Peyer's patch (tissue), 4 donors: ENCODE results near the gene IVD. TPM values are rescaled to one million over a fixed set of nuclear protein-coding genes. Genes with fewer than 3 reads are reported as not detected.

Experiments used
- DNase-seq, 3 donors: peaks; one replicate each; pipeline ENCODE4 v3.0.0-alpha.2; 2017 to 2019
- H3K27ac ChIP-seq, 4 donors: fragments of 200-600 bp; sonication (generic); one replicate each; pipeline ENCODE4 v1.5.1; 2016 to 2019
- H3K27me3 ChIP-seq, 2 donors: fragments of 200-600 bp; sonication (generic); one replicate each; pipeline ENCODE4 v1.5.1; 2019
- H3K36me3 ChIP-seq, 3 donors: fragments of 200-600 bp; sonication (generic); one replicate each; pipeline ENCODE4 v1.5.1; 2016 to 2019
- H3K4me1 ChIP-seq, 4 donors: fragments of 200-600 bp; sonication (generic); one replicate each; pipeline ENCODE4 v1.5.1; 2016 to 2019
- H3K4me3 ChIP-seq, 4 donors: fragments of 200-600 bp; sonication (generic); 1 replicate in 3 of 4; 2 replicates in 1 of 4; pipeline ENCODE4 v1.5.1; 2016 to 2019; ENCODE audit warnings: mild to moderate bottlenecking in 1 of 4
- H3K9me3 ChIP-seq, 4 donors: fragments of 200-600 bp; sonication (generic); one replicate each; pipeline ENCODE4 v1.5.1; 2016 to 2019; ENCODE audit warnings: mild to moderate bottlenecking in 1 of 4
- CTCF ChIP-seq, 6 experiments: fragments of 450-650 bp in 4 of 6; fragments of 200-600 bp in 2 of 6; sonication (generic) in 1 of 6; IDR thresholded peaks; one replicate each; pipeline ENCODE4 v1.5.1; 2017 to 2019; ENCODE audit warnings: antibody characterized with exemption in 6 of 6, mild to moderate bottlenecking in 3 of 6, moderate library complexity in 1 of 6
- POLR2A ChIP-seq, 2 donors: fragments of 450-650 bp; IDR thresholded peaks; one replicate each; pipeline ENCODE4 v1.5.1; 2017; ENCODE audit warnings: antibody characterized with exemption in 2 of 2, mild to moderate bottlenecking in 2 of 2, moderate library complexity in 2 of 2
- total RNA-seq, 4 donors: library from RNA; depleted of rRNA; stranded (reverse); fragments of >200 nt; gene quantifications; one replicate each; pipeline ENCODE4 v1.1.0, GENCODE V29; 2016

The IVD gene
- total RNA-seq, 4 donors from 2014 or later, result 42.9 to 87.6 (median 71.1) TPM

- Histone ChIP-seq H3K4me1 (peaks cover 0 to 19% (median 4%) of the 10 kb centered on the region in 4 donors), H3K9me3 (no peaks in the 10 kb centered on the region), H3K4me3 (no peak overlapping the region), H3K27ac (no peak overlapping the region), H3K36me3 (peaks cover 0 to 29% (median 0%) of the 10 kb centered on the region in 3 donors), H3K27me3 (no peaks in the 10 kb centered on the region)
- TF ChIP-seq CTCF (IDR thresholded peaks at IDR 0.05) (no peak), POLR2A (IDR thresholded peaks at IDR 0.05) (no peak)
- no peak for DNase-seq
These were observed 63.3 kb downstream of the IVD start for GRCh38 chr15:40468898-40469331.

GRCh38 chr15:40469776-40470390, 64.3 kb downstream of the IVD start:
- Histone ChIP-seq H3K4me1 (peaks cover 0 to 19% (median 4%) of the 10 kb centered on the region in 4 donors), H3K36me3 (peaks cover 0 to 21% (median 0%) of the 10 kb centered on the region in 3 donors), H3K9me3 (no peaks in the 10 kb centered on the region), H3K4me3 (peak overlapping the region in 2 of 4 donors; percentile 75 to 94), H3K27me3 (no peaks in the 10 kb centered on the region), H3K27ac (peak overlapping the region; percentile 85 to 93 (median 90))
- TF ChIP-seq POLR2A (IDR thresholded peaks at IDR 0.05) (no peak), CTCF (IDR thresholded peaks at IDR 0.05) (no peak)
- DNase-seq, result peak in 1 of 3 donors; percentile 5

- Histone ChIP-seq H3K4me1 (peaks cover 0 to 19% (median 4%) of the 10 kb centered on the region in 4 donors), H3K4me3 (peak within 1 kb of the TSS; percentile 75 to 94 (median 89)), H3K9me3 (no peaks in the 10 kb centered on the region), H3K36me3 (peaks cover 0 to 14% (median 0%) of the 10 kb centered on the region in 3 donors), H3K27ac (peak within 1 kb of the TSS; percentile 85 to 93 (median 90)), H3K27me3 (no peaks in the 10 kb centered on the region)
- DNase-seq, result peak; percentile 68 to 73 (median 73)
- TF ChIP-seq CTCF (IDR thresholded peaks at IDR 0.05) (no peak), POLR2A (IDR thresholded peaks at IDR 0.05) (no peak)
These were observed 65.0 kb downstream of the IVD start, which contains the start of gene CHST14 for GRCh38 chr15:40470423-40471104. TSS of gene CHST14 (plus strand) at chr15:40470984. CDS start at chr15:40471214, 230 bp downstream.

Other genes starting within 250 kb of the IVD start
- gene BUB1B, start 244.7 kb upstream of the IVD start, total RNA-seq, result 100 to 1,000 TPM in 1 of 4 donors, 10 to 100 TPM in 3; 10.6 to 120 (median 13.3) TPM
- gene PAK6, start 166.7 kb upstream of the IVD start, total RNA-seq, result 1 to 10 TPM in 2 of 4 donors, not detected in 2; 3.3 to 4.7 TPM
- gene ANKRD63, start 122.7 kb upstream of the IVD start, total RNA-seq, result not detected
- gene PLCB2, start 97.9 kb upstream of the IVD start, total RNA-seq, result 100 to 1,000 TPM in 1 of 4 donors, 10 to 100 TPM in 3; 12.3 to 101 (median 15.7) TPM
- 10 to 100 TPM in 1 of 4 donors, 1 to 10 TPM in 3; 6.2 to 10.7 (median 8.9) TPM for gene INAFM2, start 82.1 kb upstream of the IVD start, total RNA-seq
- gene CCDC9B, start 64.9 kb upstream of the IVD start, total RNA-seq, result 10 to 100 TPM; 14.4 to 55.6 (median 37.7) TPM
- gene PHGR1, start 54.8 kb upstream of the IVD start, total RNA-seq, result 1,000 to 10,000 TPM in 3 of 4 donors, 100 to 1,000 TPM in 1; 519 to 6,265 (median 3,022) TPM
- 10 to 100 TPM in 1 of 4 donors, 1 to 10 TPM in 3; 1.7 to 27.5 (median 7.4) TPM for gene DISP2, start 47.6 kb upstream of the IVD start, total RNA-seq
- 10 to 100 TPM in 1 of 4 donors, 1 to 10 TPM in 3; 4.7 to 63.5 (median 6.5) TPM for gene KNSTRN, start 23.1 kb upstream of the IVD start, total RNA-seq
- 10 to 100 TPM in 3 of 4 donors, 1 to 10 TPM in 1; 8.3 to 41.0 (median 31.4) TPM for gene BAHD1, start 35.2 kb downstream of the IVD start, total RNA-seq
- 1 to 10 TPM in 3 of 4 donors, under 1 TPM in 1; 0.83 to 3.5 (median 2.6) TPM for gene CHST14, start 65.2 kb downstream of the IVD start, total RNA-seq
- gene CCDC32, start 159.2 kb downstream of the IVD start, total RNA-seq, result 10 to 100 TPM; 31.2 to 41.3 (median 32.2) TPM
- 10 to 100 TPM in 1 of 4 donors, 1 to 10 TPM in 3; 4.7 to 21.5 (median 6.8) TPM for gene RPUSD2, start 163.5 kb downstream of the IVD start, total RNA-seq
- 10 to 100 TPM in 2 of 4 donors, 1 to 10 TPM in 2; 6.6 to 26.6 (median 12.8) TPM for gene KNL1, start 188.5 kb downstream of the IVD start, total RNA-seq